AG08395 (cell line): ENCODE results near the gene PID1.
A peak's percentile ranks its signal among the peaks of the same experiment; 100 is the strongest.

Source experiments
- DNase-seq: peaks from one replicate; pipeline ENCODE4 v3.0.0; 2012; ENCODE audit warnings: mixed read lengths, low spot score

PID1 gene

GRCh38 chr2:229164545-229165249 lies 106.4 kb downstream of the PID1 start:
- peak; percentile 33 for DNase-seq

- no peak for DNase-seq
Observed at GRCh38 chr2:229163893-229164292, 107.2 kb downstream of the PID1 start.

- DNase-seq, result no peak
Observed at GRCh38 chr2:229162015-229162414, 109.1 kb downstream of the PID1 start.

- no peak for DNase-seq
Observed at GRCh38 chr2:229160984-229161383, 110.1 kb downstream of the PID1 start.

GRCh38 chr2:229160180-229160579 lies 110.9 kb downstream of the PID1 start:
- no peak for DNase-seq

- DNase-seq, result no peak
Observed at GRCh38 chr2:229159405-229159804, 111.7 kb downstream of the PID1 start.

GRCh38 chr2:229154381-229154780 lies 116.7 kb downstream of the PID1 start:
- DNase-seq, result peak; percentile 55

GRCh38 chr2:229153951-229154350 lies 117.1 kb downstream of the PID1 start:
- no peak for DNase-seq

- no peak for DNase-seq
Observed at GRCh38 chr2:229153267-229153666, 117.8 kb downstream of the PID1 start.

- DNase-seq, result no peak
Observed at GRCh38 chr2:229152674-229153073, 118.4 kb downstream of the PID1 start.

- no peak for DNase-seq
Observed at GRCh38 chr2:229150317-229150716, 120.8 kb downstream of the PID1 start.

GRCh38 chr2:229141424-229142025 lies 129.6 kb downstream of the PID1 start:
- DNase-seq, result peak; percentile 30

- DNase-seq, result no peak
Observed at GRCh38 chr2:229137639-229138038, 133.4 kb downstream of the PID1 start.

GRCh38 chr2:229137066-229137465 lies 134.0 kb downstream of the PID1 start:
- DNase-seq, result no peak

GRCh38 chr2:229133155-229133772 lies 137.8 kb downstream of the PID1 start:
- DNase-seq, result peak; percentile 48

- no peak for DNase-seq
Observed at GRCh38 chr2:229132236-229132635, 138.9 kb downstream of the PID1 start.

- no peak for DNase-seq
Observed at GRCh38 chr2:229130522-229130921, 140.6 kb downstream of the PID1 start.

- DNase-seq, result peak; percentile 6
Observed at GRCh38 chr2:229129738-229130371, 141.2 kb downstream of the PID1 start.

GRCh38 chr2:229127471-229127870 lies 143.6 kb downstream of the PID1 start:
- no peak for DNase-seq

GRCh38 chr2:229126066-229126465 lies 145.0 kb downstream of the PID1 start:
- DNase-seq, result no peak

GRCh38 chr2:229124136-229124535 lies 147.0 kb downstream of the PID1 start:
- DNase-seq, result no peak

GRCh38 chr2:229118927-229119326 lies 152.2 kb downstream of the PID1 start:
- DNase-seq, result no peak

- DNase-seq, result no peak
Observed at GRCh38 chr2:229118336-229118735, 152.8 kb downstream of the PID1 start.
